NCI-H187 treated with DMSO at 0.1 percent for 48 hours (cell line): ENCODE data around the gene OR2AG1.

Source experiments
- DNase-seq: peaks from one replicate; lab custom pipeline; 2025; lab: John Stamatoyannopoulos, UW

The OR2AG1 gene

GRCh38 chr11:6782720-6783119, at the start of gene OR2AG1:
Gene OR2AG1 (plus strand): TSS chr11:6783020. CDS start chr11:6785038, 2,018 bp downstream.
- DNase-seq: no peak

- no peak for DNase-seq
Observed at GRCh38 chr11:6733326-6734275, 49.2 kb upstream of the OR2AG1 start.

- DNase-seq: no peak
Observed at GRCh38 chr11:6734616-6735015, 48.2 kb upstream of the OR2AG1 start.

- DNase-seq: no peak
Observed at GRCh38 chr11:6735306-6735705, 47.5 kb upstream of the OR2AG1 start.

GRCh38 chr11:6736495-6737121, 46.2 kb upstream of the OR2AG1 start:
- DNase-seq: no peak

GRCh38 chr11:6737872-6738466, 44.9 kb upstream of the OR2AG1 start:
- no peak for DNase-seq

- no peak for DNase-seq
Observed at GRCh38 chr11:6738590-6738989, 44.2 kb upstream of the OR2AG1 start.

GRCh38 chr11:6742260-6742659, 40.6 kb upstream of the OR2AG1 start:
- no peak for DNase-seq

- DNase-seq: no peak
Observed at GRCh38 chr11:6745018-6745417, 37.8 kb upstream of the OR2AG1 start.

GRCh38 chr11:6745465-6746015, 37.3 kb upstream of the OR2AG1 start:
- no peak for DNase-seq

GRCh38 chr11:6746086-6746618, 36.7 kb upstream of the OR2AG1 start:
- no peak for DNase-seq

GRCh38 chr11:6746626-6747025, 36.2 kb upstream of the OR2AG1 start:
- DNase-seq: no peak

- no peak for DNase-seq
Observed at GRCh38 chr11:6747097-6747668, 35.6 kb upstream of the OR2AG1 start.

- DNase-seq: no peak
Observed at GRCh38 chr11:6755303-6755952, 27.4 kb upstream of the OR2AG1 start.

GRCh38 chr11:6755953-6756347, 26.9 kb upstream of the OR2AG1 start:
- DNase-seq: no peak

- no peak for DNase-seq
Observed at GRCh38 chr11:6757373-6757967, 25.4 kb upstream of the OR2AG1 start.

GRCh38 chr11:6771926-6772893, 10.6 kb upstream of the OR2AG1 start, which contains the start of gene OR2AG2:
Gene OR2AG2 (minus strand): TSS chr11:6771976. CDS start chr11:6768957, 3,019 bp downstream.
- no peak for DNase-seq

GRCh38 chr11:6778518-6778917, 4.3 kb upstream of the OR2AG1 start:
- no peak for DNase-seq

GRCh38 chr11:6780829-6781228, 2.0 kb upstream of the OR2AG1 start:
- no peak for DNase-seq

- DNase-seq: no peak
Observed at GRCh38 chr11:6790546-6790945, 7.7 kb downstream of the OR2AG1 start.
